ENCODE measurements around the gene AGBL1.

DNA sequence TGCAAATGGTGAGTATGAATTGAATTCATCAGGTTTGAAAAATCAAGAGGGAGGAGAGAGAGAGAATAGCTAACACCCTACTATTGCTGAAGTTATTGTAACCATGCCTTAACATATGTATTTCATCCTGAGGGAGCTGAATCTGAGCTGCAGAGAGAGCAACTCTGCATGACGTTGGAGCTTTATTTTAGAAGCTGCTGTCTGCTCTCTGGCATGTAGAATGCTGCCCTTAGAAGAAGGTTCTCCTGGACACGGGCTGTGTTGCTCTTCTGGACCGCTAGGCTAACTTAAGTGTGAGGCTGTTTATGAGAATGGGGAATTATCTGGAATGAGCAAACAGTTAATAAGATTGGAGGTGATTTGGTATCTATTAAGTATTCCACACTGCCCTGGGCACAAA lies 814.6 kb downstream of the AGBL1 start:
- TF ChIP-seq POLR2A (IDR thresholded peaks at IDR 0.05): no peak
- TF ChIP-seq, protein P1, sequence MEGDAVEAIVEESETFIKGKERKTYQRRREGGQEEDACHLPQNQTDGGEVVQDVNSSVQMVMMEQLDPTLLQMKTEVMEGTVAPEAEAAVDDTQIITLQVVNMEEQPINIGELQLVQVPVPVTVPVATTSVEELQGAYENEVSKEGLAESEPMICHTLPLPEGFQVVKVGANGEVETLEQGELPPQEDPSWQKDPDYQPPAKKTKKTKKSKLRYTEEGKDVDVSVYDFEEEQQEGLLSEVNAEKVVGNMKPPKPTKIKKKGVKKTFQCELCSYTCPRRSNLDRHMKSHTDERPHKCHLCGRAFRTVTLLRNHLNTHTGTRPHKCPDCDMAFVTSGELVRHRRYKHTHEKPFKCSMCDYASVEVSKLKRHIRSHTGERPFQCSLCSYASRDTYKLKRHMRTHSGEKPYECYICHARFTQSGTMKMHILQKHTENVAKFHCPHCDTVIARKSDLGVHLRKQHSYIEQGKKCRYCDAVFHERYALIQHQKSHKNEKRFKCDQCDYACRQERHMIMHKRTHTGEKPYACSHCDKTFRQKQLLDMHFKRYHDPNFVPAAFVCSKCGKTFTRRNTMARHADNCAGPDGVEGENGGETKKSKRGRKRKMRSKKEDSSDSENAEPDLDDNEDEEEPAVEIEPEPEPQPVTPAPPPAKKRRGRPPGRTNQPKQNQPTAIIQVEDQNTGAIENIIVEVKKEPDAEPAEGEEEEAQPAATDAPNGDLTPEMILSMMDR (IDR thresholded peaks at IDR 0.05): no peak
- no peak for TF ChIP-seq POLR2AphosphoS5 (IDR thresholded peaks at IDR 0.05)
